Frontal cortex (tissue), 4 donors: ENCODE data around the gene KCNJ18. TPM values are rescaled to one million over a fixed set of nuclear protein-coding genes. Genes with fewer than 3 reads are reported as not detected.
"Not testable (repeated sequence)": the region's sequence is repeated elsewhere in the genome, so short reads cannot be mapped to it uniquely, and the experiment has no call there.

Experiments
- DNase-seq, 2 donors: peaks; one replicate each; pipeline ENCODE4 v3.0.0; 2012; ENCODE audit warnings: low spot score in 2 of 2
- FAIRE-seq: peaks from 2 replicates; lab custom pipeline; 2012; peaks lifted over from hg19 to GRCh38; lab: Jason Lieb, UNC
- total RNA-seq: library from RNA; depleted of rRNA; stranded (reverse); fragments of >200 nt; gene quantifications from one replicate; pipeline ENCODE4 v1.2.3, GENCODE V29; 2014
- donor health status: control.
- donor health status: control.
- donor health status: control.

KCNJ18 gene
- total RNA-seq, 1 donor from 2014 or later: not detected

GRCh38 chr17:21745385-21746054 is 53.2 kb downstream of the KCNJ18 start:
- not testable (repeated sequence) for FAIRE-seq, DNase-seq

- FAIRE-seq, DNase-seq: not testable (repeated sequence)
Measured at GRCh38 chr17:21746415-21746814, 54.1 kb downstream of the KCNJ18 start.

GRCh38 chr17:21747195-21747915 is 55.0 kb downstream of the KCNJ18 start:
- not testable (repeated sequence) for FAIRE-seq

GRCh38 chr17:21748686-21749085 is 56.4 kb downstream of the KCNJ18 start:
- FAIRE-seq, DNase-seq: not testable (repeated sequence)

More at GRCh38 chr17:21747195-21747915, 55.0 kb downstream of the KCNJ18 start:
- not testable (repeated sequence) for DNase-seq

- DNase-seq, FAIRE-seq: not testable (repeated sequence)
Measured at GRCh38 chr17:21749696-21750531, 57.6 kb downstream of the KCNJ18 start.

- not testable (repeated sequence) for DNase-seq, FAIRE-seq
Measured at GRCh38 chr17:21751111-21751510, 58.8 kb downstream of the KCNJ18 start.
